Measurements from ENCODE around the gene ADAMTS2.

ADAMTS2 gene

GRCh38 chr5:179132586-179133355 is 212.5 kb downstream of the ADAMTS2 start:
- DNase-seq, result no peak

GRCh38 chr5:179131886-179132585 is 213.2 kb downstream of the ADAMTS2 start:
- DNase-seq, result no peak

- DNase-seq, result no peak
These were observed 213.9 kb downstream of the ADAMTS2 start for GRCh38 chr5:179131321-179131835.

GRCh38 chr5:179130101-179130681 is 215.1 kb downstream of the ADAMTS2 start:
- DNase-seq, result no peak

GRCh38 chr5:179129607-179130071 is 215.6 kb downstream of the ADAMTS2 start:
- no peak for DNase-seq

- no peak for DNase-seq
These were observed 216.3 kb downstream of the ADAMTS2 start for GRCh38 chr5:179128976-179129375.

GRCh38 chr5:179128041-179128365 is 217.3 kb downstream of the ADAMTS2 start:
- no peak for DNase-seq

- DNase-seq, result no peak
These were observed 217.9 kb downstream of the ADAMTS2 start for GRCh38 chr5:179127136-179128040.

GRCh38 chr5:179126506-179126991 is 218.7 kb downstream of the ADAMTS2 start:
- no peak for DNase-seq

- DNase-seq, result no peak
These were observed 219.3 kb downstream of the ADAMTS2 start for GRCh38 chr5:179125789-179126505.

GRCh38 chr5:179124853-179125788 is 220.1 kb downstream of the ADAMTS2 start:
- no peak for DNase-seq

- DNase-seq, result no peak
These were observed 220.9 kb downstream of the ADAMTS2 start for GRCh38 chr5:179124273-179124852.

GRCh38 chr5:179123491-179124272 is 221.6 kb downstream of the ADAMTS2 start:
- no peak for DNase-seq

- no peak for DNase-seq
These were observed 222.2 kb downstream of the ADAMTS2 start for GRCh38 chr5:179123109-179123426.

GRCh38 chr5:179122411-179123108 is 222.7 kb downstream of the ADAMTS2 start:
- no peak for DNase-seq

GRCh38 chr5:179121667-179122111 is 223.6 kb downstream of the ADAMTS2 start:
- DNase-seq, result no peak

GRCh38 chr5:179120951-179121666 is 224.2 kb downstream of the ADAMTS2 start:
- no peak for DNase-seq

- no peak for DNase-seq
These were observed 224.8 kb downstream of the ADAMTS2 start for GRCh38 chr5:179120421-179120861.

Measured in hippocampal formation (tissue), 2 donors.